HG03139 (cell line): ENCODE results near the gene TAS1R1.

Experiments used
- ATAC-seq: cut with Tn5 transposase; IDR thresholded peaks from one replicate; pipeline ENCODE4 v1.9.1; 2021; ENCODE audit not compliant: unreplicated experiment

TAS1R1 gene

GRCh38 chr1:6554907-6555778 is at the start of gene TAS1R1:
Gene TAS1R1, plus strand, starts transcription at chr1:6555307. Its CDS starts 67 bp downstream, at chr1:6555374.
- ATAC-seq: no peak

- ATAC-seq: no peak
Observed at GRCh38 chr1:6505367-6506209, 49.5 kb upstream of the TAS1R1 start.

GRCh38 chr1:6506210-6507036 is 48.7 kb upstream of the TAS1R1 start:
- ATAC-seq: no peak

GRCh38 chr1:6507037-6507428 is 48.1 kb upstream of the TAS1R1 start:
- ATAC-seq: no peak

GRCh38 chr1:6507461-6507911 is 47.6 kb upstream of the TAS1R1 start:
- ATAC-seq: no peak

- ATAC-seq: no peak
Observed at GRCh38 chr1:6508154-6508815, 46.8 kb upstream of the TAS1R1 start.

- ATAC-seq: no peak
Observed at GRCh38 chr1:6508816-6509189, 46.3 kb upstream of the TAS1R1 start.

- ATAC-seq: no peak
Observed at GRCh38 chr1:6509220-6509918, 45.7 kb upstream of the TAS1R1 start.

GRCh38 chr1:6509919-6510291 is 45.2 kb upstream of the TAS1R1 start:
- no peak for ATAC-seq

GRCh38 chr1:6510493-6510892 is 44.6 kb upstream of the TAS1R1 start:
- no peak for ATAC-seq

GRCh38 chr1:6511056-6511455 is 44.1 kb upstream of the TAS1R1 start:
- ATAC-seq: no peak

GRCh38 chr1:6511561-6512244 is 43.4 kb upstream of the TAS1R1 start:
- no peak for ATAC-seq

GRCh38 chr1:6512245-6512907 is 42.7 kb upstream of the TAS1R1 start:
- no peak for ATAC-seq

GRCh38 chr1:6512908-6513280 is 42.2 kb upstream of the TAS1R1 start:
- ATAC-seq: no peak

GRCh38 chr1:6513320-6513801 is 41.7 kb upstream of the TAS1R1 start:
- no peak for ATAC-seq

- no peak for ATAC-seq
Observed at GRCh38 chr1:6515771-6516170, 39.3 kb upstream of the TAS1R1 start.

GRCh38 chr1:6517435-6517851 is 37.7 kb upstream of the TAS1R1 start:
- ATAC-seq: no peak

GRCh38 chr1:6519491-6519934 is 35.6 kb upstream of the TAS1R1 start:
- ATAC-seq: no peak
